Fibroblast of mammary gland (primary cell): ENCODE results near the gene SUSD1.
A peak's percentile ranks its signal among the peaks of the same experiment; 100 is the strongest.

Experiments
- DNase-seq: peaks from one replicate; pipeline ENCODE4 v3.0.0-alpha.2; 2010; ENCODE audit warnings: low read depth
- H3K4me3 ChIP-seq: 2 replicates; pipeline ENCODE4 v1.5.1; 2011; ENCODE audit warnings: low read depth, mild to moderate bottlenecking, low read length, moderate library complexity; ENCODE audit not compliant: control insufficient read depth
- TF ChIP-seq, protein P1 (sequence below): conservative IDR thresholded peaks from 2 replicates; pipeline ENCODE4 v1.5.1; 2011; ENCODE audit warnings: low read depth, low read length, inconsistent platforms; ENCODE audit not compliant: control insufficient read depth, insufficient read depth

Gene SUSD1

DNA sequence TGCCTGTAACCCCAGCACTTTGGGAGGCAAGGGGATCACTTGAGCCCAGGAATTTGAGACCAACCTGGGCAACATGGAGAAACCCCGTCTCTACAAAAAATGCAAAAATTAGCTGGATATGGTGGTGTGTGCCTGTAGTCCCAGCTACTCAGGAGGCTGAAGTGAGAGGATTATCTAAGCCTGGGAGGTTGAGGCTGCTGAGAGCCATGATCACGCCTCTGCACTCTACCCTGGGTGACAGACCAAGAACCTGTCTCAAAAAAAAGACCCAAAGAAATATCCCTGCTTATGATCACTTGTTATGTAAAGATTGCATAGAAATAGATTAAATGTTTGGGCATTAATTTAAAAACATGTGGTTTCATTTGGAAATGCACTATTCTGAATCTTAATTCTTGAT, 153.4 kb downstream of the SUSD1 start:
- no peak for DNase-seq
- H3K4me3 ChIP-seq = no peak overlapping the region
- TF ChIP-seq, protein P1, sequence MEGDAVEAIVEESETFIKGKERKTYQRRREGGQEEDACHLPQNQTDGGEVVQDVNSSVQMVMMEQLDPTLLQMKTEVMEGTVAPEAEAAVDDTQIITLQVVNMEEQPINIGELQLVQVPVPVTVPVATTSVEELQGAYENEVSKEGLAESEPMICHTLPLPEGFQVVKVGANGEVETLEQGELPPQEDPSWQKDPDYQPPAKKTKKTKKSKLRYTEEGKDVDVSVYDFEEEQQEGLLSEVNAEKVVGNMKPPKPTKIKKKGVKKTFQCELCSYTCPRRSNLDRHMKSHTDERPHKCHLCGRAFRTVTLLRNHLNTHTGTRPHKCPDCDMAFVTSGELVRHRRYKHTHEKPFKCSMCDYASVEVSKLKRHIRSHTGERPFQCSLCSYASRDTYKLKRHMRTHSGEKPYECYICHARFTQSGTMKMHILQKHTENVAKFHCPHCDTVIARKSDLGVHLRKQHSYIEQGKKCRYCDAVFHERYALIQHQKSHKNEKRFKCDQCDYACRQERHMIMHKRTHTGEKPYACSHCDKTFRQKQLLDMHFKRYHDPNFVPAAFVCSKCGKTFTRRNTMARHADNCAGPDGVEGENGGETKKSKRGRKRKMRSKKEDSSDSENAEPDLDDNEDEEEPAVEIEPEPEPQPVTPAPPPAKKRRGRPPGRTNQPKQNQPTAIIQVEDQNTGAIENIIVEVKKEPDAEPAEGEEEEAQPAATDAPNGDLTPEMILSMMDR = no peak

DNA sequence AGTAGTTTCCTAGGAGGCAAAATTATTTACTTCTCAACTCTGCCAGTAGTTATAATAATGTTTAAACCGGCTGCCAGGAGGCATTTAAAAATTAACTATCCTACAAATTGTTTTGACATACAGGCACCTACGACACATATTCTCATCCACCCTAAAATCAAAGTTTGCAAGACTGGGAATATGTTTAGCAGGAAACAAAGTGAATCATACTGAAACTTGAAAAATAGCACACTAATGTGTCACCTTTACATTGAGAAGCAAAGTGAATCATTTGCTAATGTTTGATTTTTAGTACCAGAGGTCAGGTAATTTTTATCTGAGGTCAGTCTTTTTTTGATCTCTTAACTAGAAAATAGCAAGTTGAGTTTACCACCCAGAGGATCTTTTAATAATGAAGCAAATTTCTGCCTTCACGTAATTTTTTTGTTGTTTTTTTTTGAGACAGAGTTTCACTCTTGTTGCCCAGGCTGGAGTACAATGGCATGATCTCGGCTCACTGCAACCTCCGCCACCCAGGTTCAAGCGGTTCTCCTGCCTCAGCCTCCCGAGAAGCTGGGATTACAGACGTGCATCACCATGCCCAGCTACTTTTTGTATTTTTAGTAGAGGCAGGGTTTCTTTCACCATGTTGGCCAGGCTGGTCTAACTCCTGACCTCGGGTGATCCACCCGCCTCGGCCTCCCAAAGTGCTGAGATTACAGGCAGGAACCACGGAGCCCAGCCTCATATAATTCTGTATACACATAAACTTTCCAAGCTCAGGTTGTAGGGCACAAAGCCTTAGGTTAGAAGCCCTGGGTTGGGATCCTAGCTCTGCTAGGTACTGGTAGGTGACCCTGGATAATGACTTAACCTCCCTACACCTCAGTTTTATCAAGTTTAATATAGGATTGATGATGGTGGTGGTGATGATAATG, 154.2 kb downstream of the SUSD1 start:
- DNase-seq = peak; percentile 89
- TF ChIP-seq, protein P1 = no peak
- H3K4me3 ChIP-seq = no peak overlapping the region

DNA sequence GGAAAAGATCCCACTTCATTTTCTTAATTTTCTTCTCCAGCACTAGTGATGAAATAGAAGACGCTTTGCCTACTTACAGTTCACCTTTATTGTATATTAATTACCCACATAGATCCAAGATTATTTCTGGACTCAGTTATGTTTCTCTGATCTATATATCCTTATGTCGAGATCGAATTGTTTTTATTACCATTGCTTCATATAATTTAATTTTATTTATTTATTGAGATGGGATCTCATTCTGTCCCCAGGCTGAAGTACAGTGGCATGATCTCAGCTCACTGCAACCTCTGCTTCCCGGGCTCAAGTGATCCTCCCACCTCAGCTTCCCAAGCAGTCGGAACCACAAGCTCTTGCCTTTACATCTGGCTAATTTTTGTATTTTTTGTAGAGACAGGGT, 157.2 kb downstream of the SUSD1 start:
- TF ChIP-seq, protein P1 = no peak

GRCh38 chr9:112015736-112016135, 159.4 kb downstream of the SUSD1 start:
- H3K4me3 ChIP-seq = no peak overlapping the region
- TF ChIP-seq, protein P1 = no peak
- DNase-seq = no peak

More for the DNA sequence above, 157.2 kb downstream of the SUSD1 start:
- no peak overlapping the region for H3K4me3 ChIP-seq
- no peak for DNase-seq

DNA sequence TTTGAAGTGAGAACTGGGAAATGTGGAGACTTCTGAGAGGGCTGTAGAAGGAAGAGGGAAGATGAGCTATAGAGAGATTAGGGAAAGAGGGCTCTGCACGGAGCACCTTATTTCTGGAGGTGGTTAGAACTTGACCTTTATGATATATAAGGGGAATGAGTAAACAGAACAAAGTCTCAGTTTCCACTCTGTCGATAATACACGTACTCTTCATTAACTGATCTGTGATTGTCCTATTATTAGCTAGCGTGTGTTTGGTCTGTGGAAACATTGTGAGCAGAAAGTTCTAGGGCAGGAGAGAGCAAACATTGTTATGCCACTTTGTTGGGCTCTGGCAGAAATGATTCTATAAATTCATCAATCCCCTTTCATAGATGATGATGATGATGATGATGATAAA, 159.9 kb downstream of the SUSD1 start:
- no peak overlapping the region for H3K4me3 ChIP-seq

GRCh38 chr9:112013266-112013665, 161.8 kb downstream of the SUSD1 start:
- no peak for DNase-seq
- TF ChIP-seq, protein P1 = no peak
- no peak overlapping the region for H3K4me3 ChIP-seq

More for the DNA sequence above, 159.9 kb downstream of the SUSD1 start:
- TF ChIP-seq, protein P1 = no peak
- no peak for DNase-seq
